OCI-LY3 (cell line): ENCODE measurements around the gene MAP2.

Experiments
- H2AFZ ChIP-seq: fragments of 200-600, 300-600 bp; shearing (Covaris generic); 2 replicates; pipeline ENCODE4 v1.6.0; 2014; ENCODE audit warnings: antibody characterized with exemption, low read depth, low read length
- H3K27ac ChIP-seq: fragments of 200-600, 300-600 bp; sonication (generic); 2 replicates; pipeline ENCODE4 v1.5.1; 2014; ENCODE audit warnings: mild to moderate bottlenecking, low read length, moderate library complexity, mixed read lengths
- H3K27me3 ChIP-seq: fragments of 200-600, 300-600 bp; sonication (generic); 2 replicates; pipeline ENCODE4 v1.6.1; 2014; ENCODE audit warnings: low read depth, low read length, mixed read lengths
- H3K36me3 ChIP-seq: fragments of 200-600, 300-600 bp; sonication (generic); replicated peaks from 2 replicates; pipeline ENCODE3; 2014; ENCODE audit warnings: low read depth, low read length, mixed read lengths
- H3K4me1 ChIP-seq: fragments of 300-600, 200-600 bp; sonication (generic); 2 replicates; pipeline ENCODE4 v1.6.1; 2014; ENCODE audit warnings: low read length, mixed read lengths
- H3K4me2 ChIP-seq: fragments of 200-600, 300-600 bp; sonication (generic); 2 replicates; pipeline ENCODE4 v1.6.1; 2014; ENCODE audit warnings: low read length, mixed read lengths
- H3K4me3 ChIP-seq: fragments of 300-600, 200-600 bp; sonication (generic); 2 replicates; pipeline ENCODE4 v1.5.1; 2014; ENCODE audit warnings: antibody characterized with exemption, mild to moderate bottlenecking, low read length, moderate library complexity
- H3K79me2 ChIP-seq: fragments of 300-600, 200-600 bp; shearing (Covaris generic); 2 replicates; pipeline ENCODE4 v1.6.1; 2014; ENCODE audit warnings: mild to moderate bottlenecking, low read length, mixed read lengths
- H3K9ac ChIP-seq: fragments of 300-600, 200-600 bp; shearing (Covaris generic); 2 replicates; pipeline ENCODE4 v1.6.0; 2014; ENCODE audit warnings: mild to moderate bottlenecking, low read length, moderate library complexity
- H3K9me3 ChIP-seq: fragments of 200-600, 300-600 bp; shearing (Covaris generic); 2 replicates; pipeline ENCODE4 v1.6.1; 2014; ENCODE audit warnings: low read length, mixed read lengths; ENCODE audit not compliant: insufficient read depth
- H4K20me1 ChIP-seq: fragments of 200-600, 300-600 bp; sonication (generic); 2 replicates; pipeline ENCODE4 v1.6.1; 2016; ENCODE audit warnings: low read length, mixed read lengths; ENCODE audit not compliant: insufficient read depth
- CTCF ChIP-seq: fragments of 200-600, 300-600 bp; sonication (generic); IDR thresholded peaks from 2 replicates; pipeline ENCODE4 v1.5.1; 2014; ENCODE audit warnings: antibody characterized with exemption, low read length, low read depth
- EZH2phosphoT487 ChIP-seq: fragments of 200-600 bp; shearing (Covaris generic); IDR thresholded peaks from 2 replicates; pipeline ENCODE4 v1.6.1; 2018; ENCODE audit warnings: antibody characterized with exemption, mixed run types, low read depth

MAP2 gene

GRCh38 chr2:209682646-209683045 lies 258.8 kb downstream of the MAP2 start:
- Histone ChIP-seq H4K20me1 (no peaks in the 10 kb centered on the region), H2AFZ (no peak overlapping the region), H3K9ac (no peak overlapping the region), H3K27ac (no peak overlapping the region), H3K27me3 (peaks cover 42% of the 10 kb centered on the region), H3K4me2 (no peak overlapping the region), H3K4me3 (no peak overlapping the region), H3K79me2 (no peaks in the 10 kb centered on the region), H3K36me3 (no peaks in the 10 kb centered on the region), H3K4me1 (no peaks in the 10 kb centered on the region), H3K9me3 (no peaks in the 10 kb centered on the region)
- no peak for TF ChIP-seq EZH2phosphoT487
- no peak for TF ChIP-seq CTCF

GRCh38 chr2:209685340-209685739 lies 261.5 kb downstream of the MAP2 start:
- H2AFZ ChIP-seq, result no peak overlapping the region
- H4K20me1 ChIP-seq, result no peaks in the 10 kb centered on the region; the same call in 1 of the 2 replicates
- no peak overlapping the region for H3K27ac ChIP-seq
- no peaks in the 10 kb centered on the region for H3K9me3 ChIP-seq
- no peak overlapping the region for H3K4me3 ChIP-seq
- no peaks in the 10 kb centered on the region for H3K79me2 ChIP-seq
- no peak overlapping the region for H3K4me2 ChIP-seq
- H3K36me3 ChIP-seq, result no peaks in the 10 kb centered on the region
- TF ChIP-seq EZH2phosphoT487 (no peak), CTCF (no peak)
- H3K4me1 ChIP-seq, result no peaks in the 10 kb centered on the region
- peaks cover 63% of the 10 kb centered on the region for H3K27me3 ChIP-seq
- no peak overlapping the region for H3K9ac ChIP-seq

- Histone ChIP-seq H3K27ac (no peak overlapping the region), H3K79me2 (no peaks in the 10 kb centered on the region), H4K20me1 (no peaks in the 10 kb centered on the region; the same call in 1 of the 2 replicates), H3K4me2 (no peak overlapping the region), H3K9me3 (no peaks in the 10 kb centered on the region), H2AFZ (no peak overlapping the region), H3K4me3 (no peak overlapping the region), H3K27me3 (peaks cover 69% of the 10 kb centered on the region), H3K36me3 (no peaks in the 10 kb centered on the region), H3K4me1 (no peaks in the 10 kb centered on the region), H3K9ac (no peak overlapping the region)
- no peak for TF ChIP-seq EZH2phosphoT487
Measured at GRCh38 chr2:209685963-209686362, 262.1 kb downstream of the MAP2 start.

GRCh38 chr2:209686448-209686847 lies 262.6 kb downstream of the MAP2 start:
- Histone ChIP-seq H3K79me2 (no peaks in the 10 kb centered on the region), H3K27me3 (peaks cover 74% of the 10 kb centered on the region), H3K36me3 (no peaks in the 10 kb centered on the region), H3K9ac (no peak overlapping the region), H3K4me2 (no peak overlapping the region), H3K4me1 (no peaks in the 10 kb centered on the region), H2AFZ (no peak overlapping the region), H3K9me3 (no peaks in the 10 kb centered on the region), H3K27ac (no peak overlapping the region), H4K20me1 (no peaks in the 10 kb centered on the region; the same call in 1 of the 2 replicates), H3K4me3 (no peak overlapping the region)
- TF ChIP-seq CTCF (no peak), EZH2phosphoT487 (no peak)
